ENCODE measurements around the gene TNFSF10.
"Not testable (repeated sequence)": the region's sequence is repeated elsewhere in the genome, so short reads cannot be mapped to it uniquely, and the experiment has no call there.

The TNFSF10 gene

DNA sequence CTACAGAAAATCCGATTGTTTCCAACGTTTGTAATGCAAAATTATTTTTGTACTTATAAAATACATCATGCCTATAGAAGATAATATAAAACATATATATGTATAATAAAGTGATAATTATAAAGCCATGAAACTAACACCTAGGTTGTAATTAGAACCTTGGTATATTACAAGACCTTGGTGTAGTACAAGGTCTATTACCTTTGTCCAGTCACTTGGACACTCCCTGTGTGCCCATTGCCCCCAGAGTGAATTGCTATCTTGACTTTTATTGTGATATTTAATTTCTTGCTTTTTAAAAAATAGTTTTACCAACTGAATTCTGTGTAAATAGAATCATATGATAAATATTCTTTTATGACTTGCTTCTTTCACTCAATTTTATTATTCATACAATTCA lies 20.7 kb upstream of the TNFSF10 start:
- no peak for DNase-seq (ENCODE audit: low read depth, low spot score)

DNA sequence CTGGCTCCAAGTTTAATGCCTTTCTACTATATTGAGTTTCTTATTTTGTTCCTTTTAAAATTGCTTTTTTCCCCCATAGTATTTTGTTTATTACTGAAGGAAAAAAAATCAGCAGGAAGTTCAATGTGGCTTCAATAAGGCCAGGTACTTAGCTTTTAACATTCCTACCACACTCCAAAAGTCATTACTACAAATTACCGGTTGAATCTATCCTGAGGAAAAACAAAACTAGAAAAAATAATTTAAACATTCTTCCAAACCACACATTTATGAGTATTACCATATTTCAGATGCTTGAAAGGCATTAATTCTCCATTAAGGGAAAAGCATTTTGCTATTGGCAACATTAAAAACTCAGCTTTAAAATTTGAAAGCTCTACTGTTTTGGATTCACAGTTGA lies 20.2 kb upstream of the TNFSF10 start:
- no peak for DNase-seq (ENCODE audit: low read depth, low spot score)

DNA sequence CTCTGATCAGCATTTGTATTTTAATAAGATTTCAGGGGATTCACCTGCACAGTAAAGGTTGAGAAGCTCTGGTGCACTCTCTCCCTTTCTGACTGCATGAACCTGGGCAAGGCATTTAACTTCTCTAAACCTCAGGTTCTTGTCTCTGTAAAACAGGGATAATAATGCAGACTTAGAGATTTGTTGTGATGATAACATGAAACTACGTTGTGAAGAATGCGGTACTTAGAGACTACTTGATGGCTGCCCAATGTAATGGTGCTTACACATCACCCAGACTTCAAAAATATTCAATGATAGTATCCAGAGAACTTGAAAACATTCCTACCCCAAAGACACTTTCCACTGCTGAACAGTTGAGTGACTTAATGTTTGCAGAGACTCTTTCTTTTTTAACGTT lies 19.8 kb upstream of the TNFSF10 start:
- DNase-seq (ENCODE audit: low read depth, low spot score), result no peak

DNA sequence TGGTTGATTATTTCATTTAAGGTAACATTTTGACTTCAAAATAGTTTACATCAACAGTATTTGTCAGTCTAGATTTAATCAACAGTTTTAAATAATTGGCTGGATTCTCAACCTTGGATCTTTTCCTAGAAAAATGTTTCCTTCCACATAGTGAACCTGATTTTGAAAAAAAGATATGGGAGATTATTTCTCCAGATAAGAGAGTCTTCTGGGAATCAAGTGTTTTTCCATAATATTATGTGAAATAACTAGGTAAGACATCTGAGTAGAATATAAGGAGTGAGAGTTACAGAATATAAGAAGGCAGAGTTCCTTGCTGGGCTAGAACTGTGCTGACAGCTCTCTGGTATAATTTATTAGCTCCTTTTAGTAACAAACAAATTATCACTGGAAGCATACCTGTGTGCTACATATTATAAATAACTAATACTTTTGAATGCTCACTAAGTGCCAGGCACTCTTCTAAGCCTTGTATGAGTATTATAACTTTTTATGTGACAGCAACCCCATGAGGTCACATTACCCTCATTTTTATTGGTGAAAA lies 18.8 kb upstream of the TNFSF10 start:
- no peak for DNase-seq (ENCODE audit: low read depth, low spot score)

DNA sequence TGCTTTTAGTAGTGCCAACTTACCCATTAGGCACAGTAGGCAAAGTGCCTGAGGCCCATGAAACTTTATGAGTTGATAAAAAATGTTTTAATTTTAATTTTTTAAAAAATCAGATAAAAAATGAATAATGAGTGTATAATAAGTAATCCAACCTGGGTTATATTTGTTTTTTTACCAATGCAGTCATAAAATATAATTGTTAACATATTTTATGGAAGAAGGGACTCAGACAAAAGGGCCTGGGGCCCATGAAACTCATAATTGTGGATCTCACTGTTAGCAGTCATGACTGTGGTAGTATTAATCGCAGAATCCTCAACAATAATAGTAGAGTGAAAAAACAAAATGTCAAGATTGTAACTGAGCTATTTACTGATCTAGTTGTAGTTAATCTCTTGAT lies 16.8 kb upstream of the TNFSF10 start:
- DNase-seq (ENCODE audit: low read depth, low spot score), result no peak

DNA sequence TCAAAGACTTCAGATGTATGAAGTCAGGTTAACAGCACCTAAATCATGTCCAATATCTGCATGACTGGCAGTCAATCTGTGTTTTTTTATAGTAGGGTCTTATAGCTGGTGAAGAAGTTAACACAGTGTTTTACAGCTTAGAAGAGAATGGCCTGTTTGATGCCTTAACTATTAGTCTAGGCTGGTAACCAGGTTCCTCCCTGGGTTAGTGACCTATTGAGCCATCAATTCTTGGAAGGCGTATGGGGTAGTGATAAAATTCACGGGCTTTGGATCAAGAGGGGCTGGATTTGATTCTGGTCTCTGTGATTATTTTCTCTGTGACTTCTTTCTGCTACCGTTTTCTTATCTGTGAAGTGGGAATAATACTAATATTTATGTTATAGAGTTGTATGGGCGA lies 16.0 kb upstream of the TNFSF10 start:
- DNase-seq (ENCODE audit: low read depth, low spot score), result no peak

DNA sequence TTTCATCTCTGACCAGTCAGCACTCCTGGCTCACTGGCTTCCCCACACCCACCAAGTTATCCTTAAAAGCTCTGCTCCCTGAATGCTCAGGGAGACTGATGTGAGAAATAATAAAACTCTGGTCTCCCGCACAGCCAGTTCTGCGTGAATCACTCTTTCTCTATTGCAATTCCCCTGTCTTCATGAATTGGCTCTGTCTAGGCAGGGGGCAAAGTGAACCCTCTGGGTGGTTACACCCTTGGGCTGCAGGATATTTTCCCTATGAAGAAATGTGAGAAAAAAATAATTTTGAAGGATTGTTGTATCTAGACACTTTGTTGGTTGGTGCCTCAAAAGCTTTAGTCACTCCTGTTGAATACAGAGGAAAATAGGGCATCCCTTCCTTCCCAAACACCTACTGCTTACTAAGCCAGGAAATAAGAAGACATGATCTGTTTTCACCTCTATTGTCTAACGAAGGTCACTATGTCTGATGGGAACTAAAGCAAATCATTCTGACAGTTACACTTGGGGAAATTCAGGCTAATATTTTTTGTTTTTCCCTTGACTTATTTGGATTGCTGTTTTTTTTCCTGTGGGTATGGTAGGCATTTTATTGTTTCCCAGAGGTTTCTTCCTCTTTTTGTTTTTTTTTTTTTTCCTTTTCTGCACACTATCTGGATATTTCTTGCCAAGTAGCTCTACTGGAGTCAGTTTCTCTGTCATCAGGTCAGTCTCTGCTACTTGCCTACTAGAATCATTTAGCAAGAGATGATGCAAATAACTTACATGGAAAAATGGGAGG lies 15.3 kb upstream of the TNFSF10 start:
- no peak for DNase-seq (ENCODE audit: low read depth, low spot score)

DNA sequence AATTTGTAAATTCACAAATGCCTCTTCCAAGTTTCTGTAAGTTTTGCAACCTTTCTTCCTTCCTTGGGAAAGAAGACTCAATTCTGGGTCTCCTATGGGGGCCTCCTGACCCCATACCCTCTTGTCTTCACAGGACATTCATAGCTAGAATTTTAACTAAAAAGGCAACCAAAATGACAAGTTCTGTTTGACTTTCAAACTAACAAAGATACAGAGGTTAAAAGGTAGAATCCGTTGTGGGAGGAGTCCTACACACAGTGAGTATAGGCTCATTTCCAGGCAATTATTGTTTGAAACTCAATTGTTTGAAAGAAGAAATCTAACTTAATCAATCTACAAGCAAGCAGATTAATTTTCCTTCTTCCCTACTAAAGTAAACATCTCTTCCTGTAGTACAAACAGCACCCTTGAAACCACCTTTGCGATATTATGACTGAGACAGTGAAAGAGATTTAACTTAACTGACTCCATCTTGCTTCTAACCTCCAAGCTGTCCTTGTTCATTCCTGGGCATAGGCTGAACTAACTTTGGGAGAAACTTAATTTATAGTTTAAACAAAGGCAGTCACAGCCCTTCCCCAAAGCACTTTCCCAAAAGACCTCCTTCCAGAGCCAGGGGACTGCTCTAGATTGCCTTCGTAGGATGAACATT lies 14.4 kb upstream of the TNFSF10 start:
- DNase-seq (ENCODE audit: low read depth, low spot score), result no peak

DNA sequence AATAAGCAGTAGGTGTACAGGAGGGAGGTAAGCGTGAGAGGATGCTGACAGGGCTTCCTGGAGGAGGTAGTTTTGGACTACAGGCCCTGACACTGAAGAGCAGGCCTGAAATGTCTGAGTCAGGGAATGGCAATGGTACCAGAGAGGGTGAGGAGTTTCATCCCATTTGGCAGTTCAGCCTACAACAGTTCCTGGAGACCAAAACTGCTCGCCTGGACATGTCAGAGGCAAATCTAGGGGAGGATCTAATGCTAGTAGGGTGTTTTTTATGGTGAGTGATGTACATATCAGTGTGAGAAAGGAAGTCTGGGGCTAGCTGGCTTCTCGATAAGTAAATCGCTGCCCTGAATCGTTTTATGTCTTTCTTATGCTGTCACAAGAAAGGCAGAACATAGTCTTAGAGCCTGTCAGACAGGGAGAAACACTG lies 13.8 kb upstream of the TNFSF10 start:
- no peak for DNase-seq (ENCODE audit: low read depth, low spot score)

DNA sequence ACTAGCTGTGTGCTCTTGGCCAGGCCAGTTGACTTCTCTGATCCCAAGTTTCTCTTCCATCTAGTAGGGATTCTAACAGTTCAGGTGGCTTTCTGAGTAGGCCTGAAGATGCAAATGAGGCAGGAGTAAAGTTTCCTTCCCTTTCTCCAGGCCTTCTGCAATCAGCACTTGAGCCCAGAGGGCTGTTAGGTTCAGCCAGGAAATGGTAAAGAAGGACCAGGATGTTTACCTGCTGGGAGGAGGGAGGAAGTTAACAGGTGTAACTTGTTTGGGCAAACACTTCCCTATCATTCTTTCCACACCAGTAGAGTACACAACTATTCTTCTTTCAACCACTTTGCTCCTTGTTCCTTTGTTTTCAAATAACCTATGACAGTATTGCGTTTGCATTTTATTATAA lies 13.3 kb upstream of the TNFSF10 start:
- no peak for DNase-seq (ENCODE audit: low read depth, low spot score)

DNA sequence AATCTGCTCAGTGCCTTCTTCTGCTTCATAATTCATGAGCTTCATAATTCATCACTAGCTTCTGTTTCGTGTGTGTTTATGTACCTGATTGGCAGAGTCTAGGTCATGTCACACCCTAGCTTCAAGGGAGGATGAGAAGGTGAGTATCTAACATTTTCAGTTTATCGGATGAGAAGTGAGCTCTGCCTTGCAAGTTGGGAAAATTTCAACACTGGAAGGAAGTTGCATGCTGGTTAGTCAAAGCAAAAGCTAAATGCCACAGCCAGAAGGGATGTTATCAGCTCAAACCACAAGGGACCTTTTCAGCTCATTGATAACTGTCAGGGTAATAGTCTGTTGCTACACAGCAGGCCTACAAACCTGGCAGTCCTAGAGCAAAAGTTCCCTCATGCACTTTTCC lies 7.3 kb upstream of the TNFSF10 start:
- DNase-seq (ENCODE audit: low read depth, low spot score), result no peak

DNA sequence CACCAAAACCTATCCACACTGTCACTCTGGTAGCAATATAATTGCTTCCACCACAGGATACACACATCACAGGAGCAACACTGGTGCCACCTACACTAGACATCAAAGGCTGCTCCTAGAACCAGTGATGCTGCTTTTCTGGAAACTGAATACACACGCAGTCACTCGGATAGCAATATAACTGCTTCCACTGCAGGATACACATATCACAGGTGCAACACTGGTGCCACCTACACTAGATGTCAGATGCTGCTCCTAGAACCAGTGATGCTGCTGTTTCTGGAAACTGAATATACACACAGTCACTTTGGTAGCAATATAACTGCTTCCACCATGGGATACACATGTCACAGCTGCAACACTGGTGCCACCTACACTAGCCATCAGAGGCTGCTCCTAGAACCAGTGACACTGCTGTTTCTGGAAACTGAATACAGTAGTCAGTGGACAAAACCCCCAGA lies 6.9 kb upstream of the TNFSF10 start:
- no peak for DNase-seq (ENCODE audit: low read depth, low spot score)

DNA sequence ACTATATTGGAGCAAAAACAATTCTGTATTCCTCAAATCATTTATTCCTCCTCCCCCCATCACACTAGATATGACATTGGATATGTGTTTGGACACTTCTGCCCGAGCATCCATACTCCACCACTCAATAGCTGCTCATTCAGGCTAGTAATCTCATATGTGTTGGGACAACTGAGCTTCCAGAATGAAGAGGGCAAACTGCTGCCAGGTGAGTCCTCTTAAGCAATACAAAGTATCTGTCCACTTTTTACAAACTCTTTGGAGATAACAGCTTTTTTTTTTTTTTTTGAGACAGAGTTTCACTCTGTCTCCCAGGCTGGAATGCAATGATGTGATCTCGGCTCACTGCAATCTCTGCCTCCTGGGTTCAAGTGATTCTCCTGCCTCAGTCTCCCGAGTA lies 5.4 kb upstream of the TNFSF10 start:
- DNase-seq (ENCODE audit: low read depth, low spot score), result no peak

DNA sequence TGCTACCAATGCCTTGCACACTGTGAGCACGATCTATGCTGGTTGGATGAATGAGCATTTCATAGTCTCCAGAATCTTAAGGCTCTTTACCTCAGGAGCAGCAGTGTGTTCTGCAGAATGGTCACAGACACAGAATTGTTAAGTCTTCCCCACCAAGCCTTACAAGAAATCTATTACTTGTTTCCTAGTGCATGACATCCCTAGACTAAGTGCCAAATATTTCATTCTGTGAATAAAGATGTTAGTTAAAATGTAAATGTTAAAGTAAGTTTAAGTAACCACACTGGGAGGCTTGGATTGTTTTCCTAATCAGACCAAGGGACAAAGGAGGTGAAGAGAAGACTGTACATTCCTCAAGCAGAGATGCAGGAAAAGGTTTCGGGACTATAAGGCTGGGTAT lies 4.1 kb upstream of the TNFSF10 start:
- no peak for DNase-seq (ENCODE audit: low read depth, low spot score)

DNA sequence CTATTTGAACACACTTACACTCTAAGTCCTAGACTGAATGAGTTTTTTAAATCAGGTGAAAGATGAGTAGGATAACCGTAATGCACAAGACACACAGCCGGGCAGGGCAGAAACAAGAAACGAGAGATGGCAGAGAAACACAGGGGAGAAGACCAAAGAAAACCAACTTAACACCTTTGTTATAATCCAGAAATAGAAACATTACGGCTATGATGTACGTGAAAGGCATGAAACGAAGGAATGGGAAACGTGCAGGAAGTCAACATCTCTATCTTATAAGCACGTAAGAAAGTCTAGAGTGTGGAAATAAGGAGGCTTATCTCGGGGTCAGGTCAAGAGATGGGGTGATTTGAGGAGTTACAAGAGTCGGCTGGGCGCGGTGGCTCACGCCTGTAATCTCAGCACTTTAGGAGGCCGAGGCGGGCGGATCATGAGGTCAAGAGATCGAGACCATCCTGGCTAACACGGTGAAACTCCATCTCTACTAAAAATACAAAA lies 1.9 kb upstream of the TNFSF10 start:
- DNase-seq (ENCODE audit: low read depth, low spot score), result no peak

DNA sequence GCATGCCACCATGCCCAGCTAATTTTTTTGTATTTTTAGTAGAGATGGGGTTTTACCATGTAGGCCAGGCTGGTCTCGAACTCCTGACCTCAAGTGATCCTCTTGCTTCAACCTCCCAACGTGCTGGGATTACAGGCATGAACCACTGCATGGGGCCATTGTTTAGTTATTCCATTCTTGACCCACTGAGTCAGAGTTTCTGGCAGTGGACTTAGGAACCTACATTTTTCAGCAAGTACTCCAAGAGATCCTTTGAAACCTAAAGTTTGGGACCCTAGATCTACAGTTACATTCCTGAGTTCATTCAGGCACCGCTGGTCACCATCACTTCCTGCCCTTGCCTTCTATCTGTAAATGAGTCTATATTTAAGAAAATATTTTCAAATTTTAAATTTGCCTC lies 1.4 kb upstream of the TNFSF10 start:
- DNase-seq (ENCODE audit: low read depth, low spot score), result no peak

DNA sequence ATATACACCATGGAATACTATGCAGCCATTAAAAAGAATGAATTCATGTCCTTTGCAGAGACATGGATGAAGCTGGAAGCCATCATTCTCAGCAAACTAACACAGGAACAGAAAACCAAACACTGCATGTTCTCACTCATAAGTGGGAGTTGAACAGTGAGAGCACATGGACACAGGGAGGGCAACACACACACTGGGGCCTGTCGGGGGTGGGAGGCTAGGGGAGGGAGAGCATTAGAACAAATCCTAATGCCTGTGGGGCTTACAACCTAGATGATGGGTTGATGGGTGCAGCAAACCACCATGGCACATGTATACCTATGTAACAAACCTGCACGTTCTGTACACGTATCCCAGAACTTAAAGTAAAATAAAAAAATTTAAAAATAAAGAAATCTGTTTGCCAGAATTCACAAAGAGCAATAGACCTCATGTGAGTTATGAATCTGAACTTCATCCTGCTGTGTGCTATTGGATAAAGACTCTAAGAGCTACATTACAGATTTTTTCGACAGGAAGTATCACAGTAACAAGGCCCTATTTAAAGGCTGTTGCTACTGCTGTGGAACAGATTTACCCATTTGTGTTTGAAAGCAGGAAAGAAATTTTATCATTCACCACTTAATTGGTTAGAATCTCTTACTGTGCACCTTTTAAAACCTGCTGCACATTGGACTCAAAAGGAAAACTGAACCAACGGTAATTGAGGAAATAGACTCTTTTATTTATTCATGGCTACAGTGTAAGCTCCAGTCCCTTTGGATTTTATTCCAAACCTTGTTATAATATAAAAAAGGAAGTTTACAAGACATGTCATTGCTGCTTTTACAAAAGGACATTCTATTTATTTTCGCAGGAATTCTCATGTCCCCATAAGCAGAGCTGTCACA lies 1.1 kb downstream of the TNFSF10 start:
- not testable (repeated sequence) for DNase-seq (ENCODE audit: low read depth, low spot score)

DNA sequence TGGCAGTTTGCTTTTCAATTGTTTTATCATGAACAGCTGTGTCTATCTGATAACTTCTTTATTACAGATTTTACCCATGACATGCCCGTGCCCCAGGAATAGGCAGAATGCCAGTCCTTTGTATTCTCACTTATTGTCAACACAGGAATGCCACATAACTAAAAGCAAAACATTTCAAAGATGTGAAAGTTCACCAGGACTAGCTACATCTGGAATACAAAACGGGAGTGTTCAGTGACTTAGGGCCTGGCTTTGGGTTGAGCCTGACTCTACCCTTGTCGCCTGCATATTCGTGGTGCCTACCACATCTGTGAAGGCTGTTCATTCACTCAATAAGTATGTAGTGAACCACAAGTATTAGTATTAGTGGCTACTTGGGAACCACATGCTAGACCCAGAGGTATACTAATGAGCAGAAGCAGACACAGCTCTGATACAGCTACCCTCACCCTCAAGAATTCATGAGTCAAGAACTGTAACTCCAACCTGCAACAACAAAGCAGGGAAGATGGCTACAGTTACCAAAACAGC lies 2.9 kb downstream of the TNFSF10 start:
- DNase-seq (ENCODE audit: low read depth, low spot score), result no peak

DNA sequence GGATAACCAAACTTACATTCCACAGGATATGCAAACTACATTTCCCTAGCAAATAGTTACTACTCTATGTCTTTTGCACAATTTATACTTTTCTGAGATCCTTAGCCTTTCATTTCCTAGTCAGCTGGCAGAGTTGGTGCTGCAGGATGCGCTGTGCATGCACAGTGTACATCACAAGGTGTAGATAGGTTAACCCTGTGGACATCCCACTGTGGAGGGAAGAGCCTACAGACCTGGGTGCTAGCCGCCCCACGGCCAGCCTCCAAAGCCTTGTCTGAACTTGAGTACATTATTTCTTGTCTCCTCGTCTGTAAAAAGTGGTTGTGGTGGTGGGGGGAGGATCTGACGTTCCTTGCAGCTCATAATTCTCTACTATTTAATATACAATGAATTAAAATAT lies 3.5 kb downstream of the TNFSF10 start:
- DNase-seq (ENCODE audit: low read depth, low spot score), result no peak

DNA sequence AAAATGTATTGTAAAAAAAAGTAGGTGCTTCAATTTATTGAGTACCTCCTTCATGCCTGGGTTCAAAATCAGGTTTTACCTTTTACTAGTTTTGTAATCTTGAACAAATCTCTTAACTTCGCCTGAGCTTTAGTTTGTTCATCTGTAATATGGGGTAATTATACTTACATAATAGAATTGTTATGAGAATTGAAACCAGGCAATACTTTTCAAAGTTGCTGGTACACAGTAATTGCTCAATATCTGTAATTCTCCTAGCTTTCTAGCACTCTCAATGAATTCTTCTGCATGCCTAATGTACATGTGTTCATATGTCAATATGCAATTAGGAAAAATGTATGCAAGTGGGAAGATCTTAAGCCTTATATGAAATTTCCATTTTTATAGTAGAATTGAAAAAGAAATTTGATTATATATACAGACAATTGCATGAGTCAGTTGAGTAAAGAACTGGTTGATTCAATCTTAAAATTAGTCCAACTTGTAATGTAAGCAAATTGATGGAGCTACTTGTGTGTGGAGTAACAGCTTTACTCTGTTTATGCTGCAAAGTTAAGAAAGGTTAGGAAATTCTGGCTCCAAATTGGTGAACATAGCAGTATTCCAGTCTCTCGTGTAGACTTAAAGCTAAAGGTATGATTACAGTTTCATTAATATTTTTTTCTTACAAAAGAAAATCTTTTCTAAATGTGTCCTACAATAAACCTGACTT lies 4.1 kb downstream of the TNFSF10 start:
- DNase-seq (ENCODE audit: low read depth, low spot score), result no peak

DNA sequence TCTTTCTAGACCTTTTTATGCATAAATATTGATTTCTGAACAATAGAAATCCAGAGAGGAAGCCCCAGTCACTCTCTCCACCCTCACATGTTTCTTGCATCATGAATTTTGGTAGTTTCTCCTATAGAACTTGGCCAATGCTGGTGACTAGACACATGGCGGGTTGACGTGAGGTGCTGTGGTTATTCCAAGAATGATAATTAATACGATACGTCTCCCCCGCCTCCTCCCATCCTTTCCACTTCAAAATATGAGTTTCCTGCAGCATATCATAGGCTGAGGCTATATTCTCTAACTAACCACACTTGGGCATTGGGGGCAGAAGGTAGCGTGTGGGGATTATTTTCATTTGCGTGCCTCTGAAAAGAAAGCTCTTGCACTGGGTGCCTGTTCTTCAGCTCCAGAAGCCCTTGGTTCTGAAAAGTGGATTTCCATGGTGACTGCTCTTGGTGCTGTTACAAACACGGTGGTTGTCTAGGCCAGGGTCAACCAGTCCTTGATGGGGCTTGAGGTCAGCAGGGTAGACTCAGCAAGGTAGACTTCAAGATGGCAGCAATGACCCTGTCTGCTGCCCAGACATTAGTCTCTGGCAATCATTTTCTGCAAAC lies 5.3 kb downstream of the TNFSF10 start:
- DNase-seq (ENCODE audit: low read depth, low spot score), result peak; percentile 40

All from activated CD4-positive, CD25-positive, alpha-beta regulatory T cell treated with anti-CD3 and anti-CD28 coated beads, Interleukin-2, amount 50 U/mL, for 16 hours (primary cell).